Measurements from ENCODE around the gene CENPA. TPM values are rescaled to one million over a fixed set of nuclear protein-coding genes. Genes with fewer than 3 reads are reported as not detected.
A peak's percentile ranks its signal among the peaks of the same experiment; 100 is the strongest.

CENPA gene
- total and polyA plus RNA-seq, 5 experiments from 2014 or later: 0.27 to 0.44 TPM; not detected in 3

- H3K36me3 Mint-ChIP-seq: no peaks in the 10 kb centered on the region
- H3K4me3 Mint-ChIP-seq: no peak overlapping the region
- H3K9me3 Mint-ChIP-seq: no peaks in the 10 kb centered on the region
- DNase-seq (no peak), ATAC-seq (peak in 1 of 2 donors; percentile 51)
- peaks cover 17 to 51% (median 35%) of the 10 kb centered on the region in 5 donors for H3K27me3 Mint-ChIP-seq
- no peak overlapping the region for H3K27ac Mint-ChIP-seq
- peaks cover 0 to 2% (median 1%) of the 10 kb centered on the region in 4 donors for H3K4me1 Mint-ChIP-seq
- POLR2A ChIA-PET: interaction anchor here (0.6 kb wide), 1 partner anchor 1506 kb away, joined by 3 read pairs; no protein-coding TSS in a partner anchor
These were observed 55.2 kb downstream of the CENPA start for GRCh38 chr2:26840937-26841610.

GRCh38 chr2:26843041-26843440 is 57.2 kb downstream of the CENPA start:
- Mint-ChIP-seq H3K36me3 (peaks cover 0 to 2% (median 0%) of the 10 kb centered on the region in 3 donors), H3K27me3 (peaks cover 24 to 64% (median 46%) of the 10 kb centered on the region in 5 donors), H3K4me1 (peaks cover 7 to 16% (median 12%) of the 10 kb centered on the region in 4 donors), H3K4me3 (no peak overlapping the region), H3K9me3 (no peaks in the 10 kb centered on the region), H3K27ac (no peak overlapping the region)
- POLR2A ChIA-PET: no interaction called here
- DNase-seq (no peak), ATAC-seq (no peak)

Other genes with a start within 250 kb of the CENPA start
- gene CIB4, start 144.7 kb upstream of the CENPA start, total RNA-seq: not detected
- gene CIB4, start 144.7 kb upstream of the CENPA start, polyA plus RNA-seq: not detected
- not detected for gene KCNK3, start 93.3 kb upstream of the CENPA start, total RNA-seq
- gene KCNK3, start 93.3 kb upstream of the CENPA start, polyA plus RNA-seq: not detected
- gene SLC35F6, start 21.8 kb upstream of the CENPA start, total RNA-seq: 10 to 100 TPM; 17.5 to 18.0 TPM
- gene SLC35F6, start 21.8 kb upstream of the CENPA start, polyA plus RNA-seq: 1 to 10 TPM; 3.7 to 6.4 (median 5.3) TPM
- gene DPYSL5, start 62.1 kb downstream of the CENPA start, total RNA-seq: not detected
- gene DPYSL5, start 62.1 kb downstream of the CENPA start, polyA plus RNA-seq: not detected
- 1 to 10 TPM; 3.8 to 5.3 TPM for gene MAPRE3, start 184.6 kb downstream of the CENPA start, total RNA-seq
- gene MAPRE3, start 184.6 kb downstream of the CENPA start, polyA plus RNA-seq: 1 to 10 TPM; 1.4 to 1.6 (median 1.5) TPM
- gene TMEM214, start 246.9 kb downstream of the CENPA start, total RNA-seq: 10 to 100 TPM; 60.0 to 60.9 TPM
- 10 to 100 TPM; 19.4 to 25.8 (median 20.8) TPM for gene TMEM214, start 246.9 kb downstream of the CENPA start, polyA plus RNA-seq

Data from naive thymus-derived CD8-positive, alpha-beta T cell (primary cell).